Fibroblast of pulmonary artery (primary cell): ENCODE results near the gene ARHGEF1.
A peak's percentile ranks its signal among the peaks of the same experiment; 100 is the strongest.

ENCODE experiments used
- DNase-seq: peaks from one replicate; pipeline ENCODE4 v3.0.0-alpha.2; 2010; ENCODE audit warnings: low read depth
- H3K4me3 ChIP-seq: replicated peaks from 2 replicates; pipeline ENCODE4 v1.5.1; 2011; ENCODE audit warnings: low read depth, mild to moderate bottlenecking, control low read depth, low read length, moderate library complexity
- CTCF ChIP-seq: IDR thresholded peaks from 2 replicates; pipeline ENCODE4 v1.5.1; 2011; ENCODE audit warnings: mild to moderate bottlenecking, control low read depth, low read length, inconsistent platforms; ENCODE audit errors: missing control alignments

The ARHGEF1 gene

GRCh38 chr19:41924151-41925145, 41.5 kb downstream of the ARHGEF1 start:
- TF ChIP-seq CTCF = no peak
- no peak overlapping the region for H3K4me3 ChIP-seq

GRCh38 chr19:41925208-41926003, 42.4 kb downstream of the ARHGEF1 start:
- TF ChIP-seq CTCF = no peak
- no peak for DNase-seq
- H3K4me3 ChIP-seq = no peak overlapping the region

More at GRCh38 chr19:41924151-41925145, 41.5 kb downstream of the ARHGEF1 start:
- DNase-seq = no peak

- H3K4me3 ChIP-seq = no peak overlapping the region
- no peak for TF ChIP-seq CTCF
- DNase-seq = no peak
Measured at GRCh38 chr19:41926028-41926762, 43.2 kb downstream of the ARHGEF1 start.

DNA sequence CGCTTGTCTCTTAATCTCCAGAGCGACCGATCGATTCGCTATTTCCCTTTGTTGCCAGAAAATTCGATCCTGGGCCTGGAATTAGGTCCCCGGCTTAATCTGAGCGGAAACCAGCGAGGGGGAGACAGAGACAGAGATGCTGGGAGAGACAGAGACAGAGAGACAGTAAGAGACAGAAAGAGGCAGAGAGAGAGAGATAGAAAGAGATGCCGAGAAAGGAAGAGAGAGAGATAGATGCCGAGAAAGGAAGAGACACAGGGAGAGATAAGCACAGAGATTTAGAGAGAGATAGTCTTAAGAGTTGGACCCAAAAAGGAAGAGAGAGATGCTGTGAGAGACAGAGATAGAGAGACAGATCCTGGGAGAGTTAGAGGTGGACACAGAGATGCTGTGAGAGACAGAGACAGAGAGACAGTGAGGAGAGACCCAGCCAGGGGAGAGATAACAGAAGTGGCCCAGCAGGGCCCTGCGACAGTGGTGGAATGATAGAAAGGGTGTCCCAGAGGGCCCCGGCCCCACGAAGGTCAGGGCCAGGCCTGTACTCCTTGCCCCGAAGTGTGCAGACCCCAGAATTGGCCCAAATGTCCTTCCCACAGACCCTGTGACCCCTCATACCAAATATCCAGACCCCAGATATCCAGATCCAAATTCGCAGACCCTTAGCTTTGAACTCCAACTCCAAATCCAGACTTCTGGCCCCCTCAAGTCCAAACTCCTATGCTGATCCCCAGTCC, 43.9 kb downstream of the ARHGEF1 start:
- DNase-seq = no peak
- no peak for TF ChIP-seq CTCF
- H3K4me3 ChIP-seq = no peak overlapping the region

GRCh38 chr19:41927497-41928192, 44.7 kb downstream of the ARHGEF1 start:
- peak overlapping the region; percentile 45 for H3K4me3 ChIP-seq
- no peak for TF ChIP-seq CTCF
- no peak for DNase-seq
